ENCODE measurements around the gene TRHDE. TPM values are rescaled to one million over a fixed set of nuclear protein-coding genes. Genes with fewer than 3 reads are reported as not detected.
"Not testable (repeated sequence)": the region's sequence is repeated elsewhere in the genome, so short reads cannot be mapped to it uniquely, and the experiment has no call there.

Gene TRHDE
- total and polyA plus RNA-seq, 9 donors, result 3.4 to 35.5 (median 18.2) TPM

DNA sequence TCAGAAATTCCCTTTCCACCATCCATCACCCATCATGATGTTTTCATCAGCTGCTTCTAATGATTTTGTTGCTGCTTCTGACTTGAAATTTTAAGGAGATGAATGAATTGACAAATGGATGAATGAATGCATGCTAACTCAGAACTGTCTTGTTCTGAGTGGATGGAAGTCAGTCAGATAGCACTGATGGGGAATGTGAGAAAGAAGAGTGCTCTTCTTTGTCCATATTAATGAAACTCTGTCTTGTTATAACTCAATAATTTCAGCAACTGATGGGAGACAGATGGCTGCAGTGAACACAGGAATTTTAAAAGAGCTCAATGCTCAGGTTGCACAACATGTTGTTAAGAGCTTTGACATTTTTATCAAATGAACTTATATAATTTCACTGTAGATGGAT, 422.0 kb downstream of the TRHDE start:
- DNase-seq, result no peak
- no peak overlapping the region for H3K27ac ChIP-seq
- H3K9me3 ChIP-seq, result no peaks in the 10 kb centered on the region
- H3K36me3 ChIP-seq, result no peaks in the 10 kb centered on the region
- no peaks in the 10 kb centered on the region for H3K27me3 ChIP-seq
- TF ChIP-seq POLR2A (IDR thresholded peaks at IDR 0.05), result no peak
- TF ChIP-seq EP300 (IDR thresholded peaks at IDR 0.05), result no peak
- TF ChIP-seq, protein P1, sequence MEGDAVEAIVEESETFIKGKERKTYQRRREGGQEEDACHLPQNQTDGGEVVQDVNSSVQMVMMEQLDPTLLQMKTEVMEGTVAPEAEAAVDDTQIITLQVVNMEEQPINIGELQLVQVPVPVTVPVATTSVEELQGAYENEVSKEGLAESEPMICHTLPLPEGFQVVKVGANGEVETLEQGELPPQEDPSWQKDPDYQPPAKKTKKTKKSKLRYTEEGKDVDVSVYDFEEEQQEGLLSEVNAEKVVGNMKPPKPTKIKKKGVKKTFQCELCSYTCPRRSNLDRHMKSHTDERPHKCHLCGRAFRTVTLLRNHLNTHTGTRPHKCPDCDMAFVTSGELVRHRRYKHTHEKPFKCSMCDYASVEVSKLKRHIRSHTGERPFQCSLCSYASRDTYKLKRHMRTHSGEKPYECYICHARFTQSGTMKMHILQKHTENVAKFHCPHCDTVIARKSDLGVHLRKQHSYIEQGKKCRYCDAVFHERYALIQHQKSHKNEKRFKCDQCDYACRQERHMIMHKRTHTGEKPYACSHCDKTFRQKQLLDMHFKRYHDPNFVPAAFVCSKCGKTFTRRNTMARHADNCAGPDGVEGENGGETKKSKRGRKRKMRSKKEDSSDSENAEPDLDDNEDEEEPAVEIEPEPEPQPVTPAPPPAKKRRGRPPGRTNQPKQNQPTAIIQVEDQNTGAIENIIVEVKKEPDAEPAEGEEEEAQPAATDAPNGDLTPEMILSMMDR (IDR thresholded peaks at IDR 0.05), result no peak
- H3K4me3 ChIP-seq, result no peak overlapping the region
- H3K4me1 ChIP-seq (ENCODE audit: insufficient read depth), result no peaks in the 10 kb centered on the region
- intact Hi-C loops (cut with DNase I), result no loop called here

GRCh38 chr12:72699362-72699761, 427.2 kb downstream of the TRHDE start:
- Histone ChIP-seq H3K4me3 (no peak overlapping the region), H3K9me3 (no peaks in the 10 kb centered on the region), H3K27ac (no peak overlapping the region), H3K36me3 (no peaks in the 10 kb centered on the region), H3K4me1 (ENCODE audit: insufficient read depth) (no peaks in the 10 kb centered on the region), H3K27me3 (no peaks in the 10 kb centered on the region)
- TF ChIP-seq POLR2A (IDR thresholded peaks at IDR 0.05), result no peak
- TF ChIP-seq, protein P1 (IDR thresholded peaks at IDR 0.05), result no peak
- TF ChIP-seq EP300 (IDR thresholded peaks at IDR 0.05), result no peak
- intact Hi-C loops (cut with DNase I), result no loop called here
- 83 to 87% (median 86%) methylated on average over 1 of the region's 1 CpG for WGBS, 3 donors
- DNase-seq, result no peak

DNA sequence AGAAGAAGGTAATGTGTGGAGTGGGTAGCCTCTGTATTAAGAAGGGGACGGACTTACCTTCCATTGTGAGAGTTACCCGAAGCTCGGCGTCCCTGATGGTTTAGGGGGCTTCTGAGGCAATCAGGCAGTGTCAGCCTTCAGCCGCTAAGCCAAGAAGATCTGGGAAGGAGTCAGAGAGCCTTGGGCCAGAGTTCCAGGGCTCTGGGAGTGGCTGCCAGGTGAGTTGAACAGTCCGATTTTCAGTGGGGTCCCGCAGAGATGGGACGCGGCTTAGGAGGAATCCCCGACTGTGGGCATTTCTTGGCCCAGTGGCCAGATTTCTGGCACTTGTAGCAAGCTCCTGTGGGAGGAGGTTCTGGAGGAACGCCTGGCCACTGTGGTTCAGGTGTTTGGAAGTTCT, 439.9 kb downstream of the TRHDE start:
- H3K9me3 ChIP-seq; H3K27ac ChIP-seq; DNase-seq; intact Hi-C loops (cut with DNase I); H3K4me3 ChIP-seq; H3K27me3 ChIP-seq; H3K4me1 ChIP-seq (ENCODE audit: insufficient read depth); H3K36me3 ChIP-seq: not testable (repeated sequence)
- WGBS, 3 donors, result 93 to 96% (median 95%) methylated on average over 11 of the region's 11 CpGs

- Histone ChIP-seq H3K9me3 (no peaks in the 10 kb centered on the region), H3K4me1 (ENCODE audit: insufficient read depth) (no peaks in the 10 kb centered on the region), H3K4me3 (no peak overlapping the region), H3K27ac (no peak overlapping the region), H3K36me3 (no peaks in the 10 kb centered on the region), H3K27me3 (no peaks in the 10 kb centered on the region)
- intact Hi-C loops (cut with DNase I), result no loop called here
- WGBS, 3 donors, result 72 to 84% (median 83%) methylated on average over 2 of the region's 2 CpGs
- TF ChIP-seq EP300 (IDR thresholded peaks at IDR 0.05) (no peak), POLR2A (IDR thresholded peaks at IDR 0.05) (no peak)
- TF ChIP-seq, protein P1 (IDR thresholded peaks at IDR 0.05), result no peak
- no peak for DNase-seq
Measured at GRCh38 chr12:72716221-72716620, 444.1 kb downstream of the TRHDE start.

GRCh38 chr12:72717036-72717435, 444.9 kb downstream of the TRHDE start:
- H3K36me3 ChIP-seq, result no peaks in the 10 kb centered on the region
- H3K4me3 ChIP-seq, result no peak overlapping the region
- no peak for DNase-seq
- H3K27ac ChIP-seq, result no peak overlapping the region
- WGBS, 3 donors, result 33 to 50% (median 39%) methylated on average over 1 of the region's 1 CpG
- H3K4me1 ChIP-seq (ENCODE audit: insufficient read depth), result no peaks in the 10 kb centered on the region
- TF ChIP-seq, protein P1 (IDR thresholded peaks at IDR 0.05), result no peak
- TF ChIP-seq POLR2A (IDR thresholded peaks at IDR 0.05) (no peak), EP300 (IDR thresholded peaks at IDR 0.05) (no peak)
- H3K9me3 ChIP-seq, result no peaks in the 10 kb centered on the region
- no peaks in the 10 kb centered on the region for H3K27me3 ChIP-seq
- intact Hi-C loops (cut with DNase I), result no loop called here
